Hindlimb muscle (tissue), 1 donor: ENCODE results near the gene CORO7. TPM values are rescaled to one million over a fixed set of nuclear protein-coding genes. Genes with fewer than 3 reads are reported as not detected.
"Not testable (repeated sequence)": the region's sequence is repeated elsewhere in the genome, so short reads cannot be mapped to it uniquely, and the experiment has no call there.

Experiments used
- DNase-seq: peaks from one replicate; pipeline ENCODE4 v3.0.0-alpha.2; 2013
- polyA plus RNA-seq: library from polyadenylated mRNA; unstranded; fragments of 120-200 nt; gene quantifications from one replicate; pipeline ENCODE4 v1.2.1, GENCODE V29; 2013; ENCODE audit not compliant: insufficient read length

Gene CORO7
- polyA plus RNA-seq, 1 donor: 26.1 TPM

- no peak for DNase-seq
Measured at GRCh38 chr16:4401510-4401909, 14.9 kb downstream of the CORO7 start.

- no peak for DNase-seq
Measured at GRCh38 chr16:4401094-4401501, 15.3 kb downstream of the CORO7 start.

DNA sequence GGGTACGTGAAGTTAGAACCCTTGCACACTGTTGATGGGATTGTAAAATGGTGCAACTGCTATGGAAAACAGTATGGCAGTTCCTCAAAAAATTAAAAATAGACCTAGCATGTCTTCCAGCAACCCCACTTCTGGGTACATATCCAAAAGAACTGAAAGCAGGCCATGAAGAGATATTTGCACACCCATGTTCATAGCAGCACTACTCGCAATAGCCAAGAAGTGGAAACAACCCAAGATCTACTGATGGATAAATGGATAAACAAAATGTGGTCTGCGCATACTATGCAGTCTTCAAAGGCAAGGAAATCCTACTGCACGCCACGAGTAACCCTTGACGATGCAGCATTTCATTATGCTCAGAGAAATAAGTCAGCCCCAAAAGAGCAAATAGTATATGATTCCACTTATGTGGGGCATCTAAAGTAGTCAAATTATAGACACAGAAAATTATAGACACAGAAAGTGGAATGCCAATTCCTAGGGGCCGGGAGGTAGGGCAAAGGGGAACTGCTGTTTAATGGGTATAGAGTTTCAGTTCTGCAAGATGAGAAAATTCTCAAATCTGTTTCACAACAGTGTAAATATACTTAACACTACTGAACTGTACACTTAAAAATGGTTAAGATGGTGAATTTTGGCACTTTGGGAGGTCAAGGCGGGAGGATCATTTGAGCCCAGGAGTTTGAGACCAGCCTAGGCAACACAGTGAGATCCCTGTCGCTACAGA, 17.2 kb downstream of the CORO7 start:
- no peak for DNase-seq

- no peak for DNase-seq
Measured at GRCh38 chr16:4395055-4395726, 21.2 kb downstream of the CORO7 start.

DNA sequence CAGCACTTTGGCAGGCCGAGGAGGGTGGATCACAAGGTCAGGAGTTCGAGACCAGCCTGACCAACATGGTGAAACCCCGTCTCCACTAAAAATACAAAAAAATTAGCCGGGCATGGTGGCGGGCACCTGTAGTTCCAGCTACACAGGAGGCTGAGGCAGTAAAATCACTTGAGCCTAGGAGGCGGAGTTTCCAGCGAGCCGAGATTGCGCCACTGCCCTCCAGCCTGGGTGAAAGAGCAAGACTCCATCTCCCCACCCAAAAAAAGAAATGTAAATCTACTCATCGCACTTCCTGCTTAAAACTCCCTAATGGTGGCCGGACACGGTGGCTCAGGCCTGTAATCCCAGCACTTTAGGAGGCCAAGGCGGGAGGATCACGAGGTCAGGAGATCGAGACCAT, 22.5 kb downstream of the CORO7 start:
- not testable (repeated sequence) for DNase-seq

DNA sequence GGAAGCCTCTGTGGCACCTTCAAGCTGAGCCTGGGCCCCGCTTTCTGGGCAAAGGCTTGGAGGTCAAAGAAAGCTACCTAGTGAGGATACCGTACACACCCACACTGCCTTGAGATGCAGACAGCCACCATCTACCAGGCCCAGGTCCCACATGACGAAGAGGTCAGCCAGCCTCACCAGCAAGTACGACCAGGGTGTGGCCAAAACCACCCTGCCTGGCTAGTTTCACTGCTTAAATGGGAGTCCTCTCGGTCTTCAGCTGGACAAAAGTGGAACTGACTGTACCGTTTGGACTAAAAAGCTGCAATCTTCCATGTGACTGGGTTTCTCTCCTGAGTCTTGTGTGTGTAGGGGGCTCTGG, 23.2 kb downstream of the CORO7 start:
- DNase-seq: no peak

DNA sequence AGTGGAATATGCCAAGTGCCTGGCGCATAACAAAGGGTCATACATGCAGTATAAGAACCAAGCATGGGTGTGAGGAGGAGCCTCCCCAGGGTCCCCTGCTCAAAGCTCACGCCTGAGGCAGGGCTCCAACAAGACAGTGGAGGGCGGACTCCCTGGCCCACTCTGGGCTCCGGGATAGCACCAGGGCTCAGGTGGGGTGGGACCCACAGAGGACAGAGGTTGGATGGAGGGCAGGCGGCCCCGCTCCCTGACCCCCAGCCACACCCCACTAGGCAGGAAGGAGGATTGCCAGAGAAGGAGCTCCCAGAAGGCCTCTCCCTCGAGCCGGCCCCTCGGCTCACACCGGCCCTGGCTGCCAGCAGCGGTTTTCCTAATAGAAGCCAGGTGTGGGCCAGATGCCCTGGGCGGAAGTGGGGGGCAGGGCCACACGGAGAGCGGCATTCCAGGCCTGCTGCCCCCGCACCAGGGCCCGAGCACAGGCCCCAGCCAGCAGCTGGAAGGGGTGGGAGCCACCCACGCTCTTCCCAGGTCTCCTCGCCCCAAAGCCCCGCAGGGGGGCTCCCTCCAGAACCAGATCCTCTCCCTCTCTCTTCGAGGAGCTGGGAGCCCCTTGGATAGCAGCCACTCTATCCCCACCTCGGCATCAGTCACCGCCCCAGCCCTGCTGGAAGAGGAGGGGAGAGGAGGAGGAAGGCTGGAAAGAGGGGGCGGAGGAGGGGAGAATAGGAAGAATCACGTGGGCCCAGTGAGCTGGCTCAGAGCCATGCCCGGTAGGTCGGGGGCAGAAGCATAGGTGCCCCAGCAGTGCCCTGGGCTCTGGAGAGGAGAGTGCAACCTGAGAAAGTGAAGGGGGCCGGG, 23.8 kb downstream of the CORO7 start:
- DNase-seq: no peak

GRCh38 chr16:4391631-4392381, 24.6 kb downstream of the CORO7 start:
- DNase-seq: no peak

DNA sequence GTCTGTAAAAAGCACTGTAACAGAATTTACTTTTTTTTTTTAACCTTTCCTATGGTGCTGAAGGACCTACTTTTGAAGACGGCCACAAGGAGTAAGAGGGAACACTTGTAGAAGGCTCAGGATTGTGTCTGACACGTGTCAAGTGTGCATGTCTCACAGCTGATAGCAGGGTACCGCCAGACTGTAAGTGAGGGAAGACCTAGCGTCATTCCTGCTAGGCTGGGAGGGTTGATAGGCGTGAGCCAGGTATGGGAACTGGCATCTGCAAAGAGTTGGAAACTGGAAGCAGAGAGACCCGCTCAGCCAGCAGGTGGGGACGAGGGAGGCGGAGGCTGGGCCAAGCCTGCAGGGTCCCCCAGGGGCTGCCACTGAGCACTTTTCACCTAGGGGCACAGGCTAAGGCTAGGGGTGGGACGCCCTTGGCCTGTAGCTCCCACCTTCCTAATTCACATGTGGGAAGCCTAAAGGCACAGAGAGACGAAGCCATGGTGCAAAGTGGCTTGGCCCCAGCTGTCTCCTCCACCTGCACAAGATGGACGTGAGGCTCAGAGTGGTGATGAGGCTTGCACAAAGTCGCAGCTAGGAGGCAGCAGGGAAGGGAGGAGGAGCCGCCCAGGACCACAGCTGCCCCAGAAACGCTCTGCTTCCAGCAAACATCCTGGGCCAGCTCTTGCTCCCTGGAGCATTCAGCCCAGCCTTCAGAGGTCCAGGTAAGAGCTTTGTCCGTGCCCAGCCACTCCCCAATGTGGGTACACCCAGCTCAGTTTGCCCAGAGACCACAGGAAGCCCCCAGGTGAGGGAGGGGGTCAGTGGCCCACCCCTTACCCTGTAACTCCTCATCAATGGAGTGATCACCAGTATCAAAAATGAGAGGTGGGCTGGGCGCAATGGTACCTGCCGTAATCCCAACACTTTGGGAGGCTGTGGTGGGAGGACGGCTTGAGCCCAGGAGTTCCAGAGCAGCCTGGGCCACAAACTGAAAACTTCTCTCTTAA, 25.8 kb downstream of the CORO7 start:
- DNase-seq: no peak

DNA sequence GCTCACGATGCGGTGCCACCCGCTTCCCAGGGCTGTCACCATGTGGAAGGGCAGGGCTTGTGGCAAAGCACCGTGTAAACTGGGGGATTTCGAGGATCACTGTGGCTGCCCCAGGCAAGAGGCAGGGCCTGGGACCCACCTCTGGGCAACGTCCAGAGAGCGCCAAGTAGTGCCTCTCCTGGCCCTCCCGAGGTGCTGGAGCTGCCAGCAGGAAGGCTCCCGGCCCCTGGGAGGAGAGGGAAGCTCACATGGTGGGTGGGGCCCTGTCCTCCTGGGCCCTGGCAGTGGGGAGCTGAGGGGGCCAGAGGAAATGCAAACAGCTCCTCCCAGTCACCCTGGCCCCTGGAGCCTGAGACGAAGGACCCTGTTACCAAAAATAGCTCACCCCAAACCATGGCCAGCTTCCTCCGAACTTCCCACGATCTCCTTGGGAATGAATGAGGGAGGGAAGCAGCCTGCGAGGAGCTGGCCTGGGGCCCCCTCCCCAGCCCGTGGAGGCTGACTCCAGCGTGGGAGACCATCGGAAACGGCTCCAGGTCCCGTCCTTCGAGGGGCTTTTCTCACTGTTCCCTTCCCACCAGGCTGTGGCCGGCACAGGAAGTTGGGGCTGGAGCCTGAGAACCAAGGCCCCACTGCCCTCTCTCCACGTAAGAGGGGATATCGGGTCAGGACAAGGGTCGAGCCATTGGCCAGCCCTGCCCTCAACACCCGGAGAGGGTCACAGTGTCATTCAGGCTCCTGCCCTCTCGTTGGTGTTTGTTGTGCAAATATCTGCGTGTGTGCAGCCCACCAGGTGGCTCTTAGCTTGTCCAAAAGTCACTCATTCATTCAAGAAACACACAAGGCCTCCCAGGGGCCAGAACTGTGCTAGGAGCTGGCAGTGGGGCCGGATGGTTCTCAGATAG, 27.1 kb downstream of the CORO7 start:
- DNase-seq: no peak

GRCh38 chr16:4388271-4389021, 27.9 kb downstream of the CORO7 start:
- DNase-seq: no peak

DNA sequence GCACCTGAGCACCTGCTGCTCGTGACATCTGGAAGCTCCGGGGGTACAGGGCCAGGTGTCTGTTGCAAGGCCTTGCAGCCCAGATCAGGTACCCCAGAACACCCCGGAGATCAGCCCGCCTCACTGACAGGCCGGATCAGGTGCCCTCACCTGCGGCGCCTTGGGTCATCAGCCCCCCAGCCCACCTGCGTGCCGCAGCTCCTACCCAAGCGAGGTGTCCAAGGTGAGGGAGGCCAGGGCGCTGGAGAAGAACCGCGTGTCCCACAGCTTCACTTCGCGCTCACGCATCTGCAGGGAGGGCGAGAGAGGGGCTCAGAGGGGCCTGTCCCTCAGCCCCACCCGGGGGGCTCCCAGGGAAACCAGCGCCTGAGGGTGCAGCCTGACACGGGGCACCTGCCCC, 28.6 kb downstream of the CORO7 start:
- no peak for DNase-seq

DNA sequence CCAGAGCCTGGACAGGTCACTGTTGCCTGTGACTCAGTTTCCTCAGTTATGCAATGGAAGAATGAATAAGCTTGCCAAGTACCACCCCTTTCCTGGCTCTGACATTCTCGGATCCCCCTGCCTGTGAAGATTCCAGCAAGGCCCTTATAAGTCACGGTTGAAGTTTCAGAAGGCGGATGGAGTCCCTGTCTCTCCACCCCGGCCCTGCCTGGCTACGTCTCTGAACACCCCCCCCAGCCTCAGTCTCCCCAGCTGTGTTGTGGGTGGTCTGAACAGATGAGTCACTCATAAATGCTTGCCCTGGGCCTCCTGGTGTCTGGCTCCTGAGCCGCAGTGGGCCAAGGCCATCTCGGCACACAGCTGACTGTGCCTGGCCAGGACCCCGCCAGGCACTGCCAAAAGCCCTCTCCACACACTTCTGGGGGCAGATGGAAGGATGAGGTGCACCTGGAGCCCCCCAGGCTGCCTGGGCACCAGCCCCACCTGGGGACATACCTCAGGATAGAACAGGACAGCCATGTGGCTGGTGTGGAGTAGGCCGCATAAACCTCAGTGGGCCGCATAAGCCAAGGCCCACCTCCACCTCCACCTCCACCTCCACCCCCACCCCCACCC, 29.3 kb downstream of the CORO7 start:
- no peak for DNase-seq

- no peak for DNase-seq
Measured at GRCh38 chr16:4386451-4386805, 30.0 kb downstream of the CORO7 start.

DNA sequence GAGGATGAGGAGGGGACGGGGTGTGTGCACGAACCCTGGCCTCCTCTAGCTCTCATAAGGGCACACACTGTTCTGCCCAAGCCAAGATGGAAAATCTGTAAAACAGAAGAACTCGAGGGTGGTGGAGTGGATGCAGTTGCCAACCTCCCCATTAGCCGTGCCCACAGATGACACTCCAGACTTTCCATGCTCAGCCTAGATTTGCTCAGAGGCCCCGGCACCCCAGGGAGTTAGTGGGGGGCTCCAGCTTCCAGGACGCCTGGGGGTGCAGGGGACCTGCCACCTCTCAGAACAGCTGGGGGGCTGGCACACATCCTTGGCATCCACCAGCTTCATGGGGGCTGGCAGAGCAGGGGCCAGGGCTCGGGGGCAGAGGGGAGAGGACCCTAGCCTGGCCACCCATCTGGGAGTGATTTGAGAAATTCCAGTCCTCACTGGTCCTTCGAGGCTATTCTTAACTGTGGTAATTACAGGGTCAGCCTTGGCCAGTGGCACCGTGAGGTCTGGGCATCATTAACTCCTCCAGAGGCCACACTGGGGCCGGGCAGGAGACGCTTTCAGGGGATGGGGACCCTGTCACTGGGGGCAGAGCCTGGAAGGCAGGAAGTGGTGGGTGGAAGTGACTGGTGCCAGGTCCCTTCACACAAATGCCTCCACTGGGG, 30.5 kb downstream of the CORO7 start:
- no peak for DNase-seq

GRCh38 chr16:4385066-4385788, 31.2 kb downstream of the CORO7 start:
- no peak for DNase-seq

- no peak for DNase-seq
Measured at GRCh38 chr16:4384509-4384942, 31.9 kb downstream of the CORO7 start.
